ENCODE measurements around the gene THRA. TPM values are rescaled to one million over a fixed set of nuclear protein-coding genes. Genes with fewer than 3 reads are reported as not detected.

THRA gene
- total and polyA plus RNA-seq, 2 of the 8 experiments (the other 6 are each of a cell fraction or from before 2014, with no cell fraction given): 6.4 to 10.2 TPM

DNA sequence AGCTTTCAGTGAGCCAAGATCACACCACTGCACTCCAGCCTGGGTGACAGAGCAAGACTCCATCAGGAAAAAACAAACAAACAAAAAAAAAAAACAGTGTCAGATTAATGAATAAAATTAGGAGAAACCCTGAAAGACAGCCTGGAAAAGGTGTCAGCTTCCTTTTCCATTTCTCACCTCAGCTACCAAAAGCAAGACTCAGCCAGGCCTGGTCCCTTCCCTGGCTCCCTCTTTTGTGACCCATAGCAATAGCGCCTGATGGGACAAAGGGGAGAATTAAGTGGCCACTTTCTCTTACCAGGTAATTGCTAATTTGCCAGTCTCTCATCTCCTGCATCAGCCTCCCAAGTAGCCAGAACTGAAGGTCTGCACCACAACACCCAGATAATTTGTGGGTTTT lies 3.9 kb upstream of the THRA start (continued):
- no peak for TF ChIP-seq SP1 (IDR thresholded peaks at IDR 0.05; ENCODE audit: low read depth, low read length)
- TF ChIP-seq RNF2 (IDR thresholded peaks at IDR 0.05; ENCODE audit: borderline replicate concordance, low read depth, low read length, missing control alignments, poor library complexity, severe bottlenecking): no peak
- TF ChIP-seq SP2 (IDR thresholded peaks at IDR 0.05; ENCODE audit: low read length): no peak
- TF ChIP-seq TAF1 (IDR thresholded peaks at IDR 0.05; ENCODE audit: low read depth, low read length): no peak

All from H1 (cell line).